SU-DHL-6 (cell line): ENCODE data around the gene HMCN2.

Source experiments
- EZH2phosphoT487 ChIP-seq: fragments of 200-600 bp; sonication (generic), shearing (Covaris generic); conservative IDR thresholded peaks from 2 replicates; pipeline ENCODE4 v1.6.1; 2018; ENCODE audit warnings: mild to moderate bottlenecking, antibody characterized with exemption, low read length, moderate library complexity, mixed read lengths
- TF ChIP-seq, protein P1 (sequence below): fragments of 200-600 bp; sonication (generic); IDR thresholded peaks from one replicate; pipeline ENCODE4 v1.5.1; 2017; ENCODE audit warnings: antibody characterized with exemption, mild to moderate bottlenecking, low read length, moderate library complexity; ENCODE audit not compliant: insufficient read depth, poor library complexity, severe bottlenecking

- TF ChIP-seq, protein P1, sequence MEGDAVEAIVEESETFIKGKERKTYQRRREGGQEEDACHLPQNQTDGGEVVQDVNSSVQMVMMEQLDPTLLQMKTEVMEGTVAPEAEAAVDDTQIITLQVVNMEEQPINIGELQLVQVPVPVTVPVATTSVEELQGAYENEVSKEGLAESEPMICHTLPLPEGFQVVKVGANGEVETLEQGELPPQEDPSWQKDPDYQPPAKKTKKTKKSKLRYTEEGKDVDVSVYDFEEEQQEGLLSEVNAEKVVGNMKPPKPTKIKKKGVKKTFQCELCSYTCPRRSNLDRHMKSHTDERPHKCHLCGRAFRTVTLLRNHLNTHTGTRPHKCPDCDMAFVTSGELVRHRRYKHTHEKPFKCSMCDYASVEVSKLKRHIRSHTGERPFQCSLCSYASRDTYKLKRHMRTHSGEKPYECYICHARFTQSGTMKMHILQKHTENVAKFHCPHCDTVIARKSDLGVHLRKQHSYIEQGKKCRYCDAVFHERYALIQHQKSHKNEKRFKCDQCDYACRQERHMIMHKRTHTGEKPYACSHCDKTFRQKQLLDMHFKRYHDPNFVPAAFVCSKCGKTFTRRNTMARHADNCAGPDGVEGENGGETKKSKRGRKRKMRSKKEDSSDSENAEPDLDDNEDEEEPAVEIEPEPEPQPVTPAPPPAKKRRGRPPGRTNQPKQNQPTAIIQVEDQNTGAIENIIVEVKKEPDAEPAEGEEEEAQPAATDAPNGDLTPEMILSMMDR = no peak
- TF ChIP-seq EZH2phosphoT487 = no peak
Measured at GRCh38 chr9:130452835-130453234, 187.3 kb downstream of the HMCN2 start.
